Measurements from ENCODE around the gene FADD. TPM values are rescaled to one million over a fixed set of nuclear protein-coding genes. Genes with fewer than 3 reads are reported as not detected.
"Not testable (repeated sequence)": the region's sequence is repeated elsewhere in the genome, so short reads cannot be mapped to it uniquely, and the experiment has no call there.

The FADD gene
- total and polyA plus RNA-seq, 7 experiments from 2014 or later = 9.6 to 40.9 (median 27.2) TPM

GRCh38 chr11:70192666-70193410 is 10.3 kb upstream of the FADD start:
- no peaks in the 10 kb centered on the region for H3K4me1 ChIP-seq (ENCODE audit: control insufficient read depth in 2 of 2, insufficient read depth in 2 of 2, low read length in 2 of 2)
- no peak overlapping the region for H3K4me3 Mint-ChIP-seq
- H3K36me3 Mint-ChIP-seq = no peaks in the 10 kb centered on the region
- no peaks in the 10 kb centered on the region for H3K27me3 ChIP-seq (ENCODE audit: control insufficient read depth in 2 of 2, insufficient read depth in 2 of 2, low read length in 2 of 2)
- ChIA-PET CTCF (no interaction called here), POLR2A (interaction anchor here (0.8 kb wide), 1 partner anchor 11 kb away, joined by 4 read pairs; no protein-coding TSS in a partner anchor)
- H3K27ac Mint-ChIP-seq = no peak overlapping the region
- peaks cover 0 to 12% (median 8%) of the 10 kb centered on the region in 5 donors for H3K27me3 Mint-ChIP-seq
- no peaks in the 10 kb centered on the region for H3K9me3 Mint-ChIP-seq
- ATAC-seq (no peak), DNase-seq (no peak)
- H3K36me3 ChIP-seq (ENCODE audit: control insufficient read depth in 2 of 3, insufficient read depth in 3 of 3, low read length in 3 of 3) = no peaks in the 10 kb centered on the region
- no peaks in the 10 kb centered on the region for H3K9me3 ChIP-seq (ENCODE audit: control insufficient read depth in 2 of 3, low read length in 3 of 3)
- intact Hi-C loops (cut with micrococcal nuclease) = no loop called here
- peaks cover 0 to 6% (median 0%) of the 10 kb centered on the region in 7 donors for H3K4me1 Mint-ChIP-seq
- H3K4me3 ChIP-seq (ENCODE audit: low read length) = no peak overlapping the region
- no peak overlapping the region for H3K27ac ChIP-seq (ENCODE audit: low read depth, low read length)

- CTCF ChIA-PET = no interaction called here
- peaks cover 0 to 1% (median 0%) of the 10 kb centered on the region in 11 donors for H3K9me3 Mint-ChIP-seq
- H3K4me1 Mint-ChIP-seq = peaks cover 0 to 6% (median 0%) of the 10 kb centered on the region in 7 donors
Measured at GRCh38 chr11:70193411-70194292, 9.4 kb upstream of the FADD start.

GRCh38 chr11:70194792-70195791 is 8.0 kb upstream of the FADD start:
- no peak overlapping the region for H3K27ac Mint-ChIP-seq
- H3K4me3 Mint-ChIP-seq = no peak overlapping the region
- H3K9me3 Mint-ChIP-seq = peaks cover 0 to 1% (median 0%) of the 10 kb centered on the region in 11 donors
- DNase-seq (no peak), ATAC-seq (no peak)
- H3K4me1 Mint-ChIP-seq = peaks cover 0 to 6% (median 0%) of the 10 kb centered on the region in 7 donors
- H3K27me3 Mint-ChIP-seq = peaks cover 0 to 12% (median 8%) of the 10 kb centered on the region in 5 donors
- Histone ChIP-seq H3K9me3 (ENCODE audit: control insufficient read depth in 2 of 3, low read length in 3 of 3) (no peaks in the 10 kb centered on the region), H3K36me3 (ENCODE audit: control insufficient read depth in 2 of 3, insufficient read depth in 3 of 3, low read length in 3 of 3) (no peaks in the 10 kb centered on the region), H3K27ac (ENCODE audit: low read depth, low read length) (no peak overlapping the region), H3K4me3 (ENCODE audit: low read length) (no peak overlapping the region), H3K27me3 (ENCODE audit: control insufficient read depth in 2 of 2, insufficient read depth in 2 of 2, low read length in 2 of 2) (no peaks in the 10 kb centered on the region), H3K4me1 (ENCODE audit: control insufficient read depth in 2 of 2, insufficient read depth in 2 of 2, low read length in 2 of 2) (no peaks in the 10 kb centered on the region)
- POLR2A ChIA-PET = no interaction called here
- H3K36me3 Mint-ChIP-seq = no peaks in the 10 kb centered on the region
- CTCF ChIA-PET = interaction anchor here (1.2 to 2.0 kb wide), 3 partner anchors 15 to 276 kb away, joined by 3 to 8 read pairs (median 3); no protein-coding TSS in a partner anchor
- intact Hi-C loops (cut with micrococcal nuclease) = loop anchor here in 1 of 2 donors (5.0 kb wide), 1 partner anchor 508 kb away; no protein-coding TSS in a partner anchor

More at GRCh38 chr11:70193411-70194292, 9.4 kb upstream of the FADD start:
- Histone ChIP-seq H3K27ac (ENCODE audit: low read depth, low read length) (no peak overlapping the region), H3K4me3 (ENCODE audit: low read length) (no peak overlapping the region), H3K9me3 (ENCODE audit: control insufficient read depth in 2 of 3, low read length in 3 of 3) (no peaks in the 10 kb centered on the region), H3K4me1 (ENCODE audit: control insufficient read depth in 2 of 2, insufficient read depth in 2 of 2, low read length in 2 of 2) (no peaks in the 10 kb centered on the region), H3K36me3 (ENCODE audit: control insufficient read depth in 2 of 3, insufficient read depth in 3 of 3, low read length in 3 of 3) (no peaks in the 10 kb centered on the region), H3K27me3 (ENCODE audit: control insufficient read depth in 2 of 2, insufficient read depth in 2 of 2, low read length in 2 of 2) (no peaks in the 10 kb centered on the region)
- POLR2A ChIA-PET = interaction anchor here (0.8 kb wide), 1 partner anchor 10 kb away, joined by 4 read pairs; no protein-coding TSS in a partner anchor
- no peak for ATAC-seq
- Mint-ChIP-seq H3K27ac (no peak overlapping the region), H3K4me3 (no peak overlapping the region), H3K36me3 (no peaks in the 10 kb centered on the region), H3K27me3 (peaks cover 0 to 12% (median 8%) of the 10 kb centered on the region in 5 donors)
- intact Hi-C loops (cut with micrococcal nuclease) = no loop called here
- no peak for DNase-seq

DNA sequence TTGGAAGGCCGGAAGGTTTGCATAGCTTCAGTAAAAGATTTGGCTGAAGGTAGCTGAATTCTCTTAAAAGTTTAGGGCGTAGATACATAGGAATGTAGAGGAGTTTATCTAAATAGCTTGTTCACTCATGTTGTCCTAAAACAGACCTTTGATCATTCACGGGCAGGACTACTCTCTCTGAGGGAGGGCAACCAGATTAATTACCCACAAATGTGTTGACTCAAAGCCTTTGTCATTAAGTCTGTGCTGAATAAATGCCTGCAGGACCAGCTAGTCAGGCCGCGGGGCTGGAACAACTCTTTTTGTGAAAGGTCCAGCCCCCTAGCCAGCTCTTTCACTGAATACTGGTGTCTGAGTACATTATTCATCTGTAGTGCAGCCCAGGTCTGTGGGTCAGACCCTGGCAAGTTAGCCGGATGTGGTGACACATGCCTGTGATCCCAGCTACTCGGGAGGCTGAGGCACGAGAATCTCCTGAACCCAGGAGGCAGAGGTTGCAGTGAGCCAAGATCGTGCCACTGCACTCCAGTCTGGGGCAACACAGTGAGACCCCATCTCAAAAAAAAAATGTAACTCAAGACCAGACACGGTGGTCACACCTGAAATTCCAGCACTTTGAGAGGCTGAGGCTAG is 2.8 kb upstream of the FADD start:
- intact Hi-C loops (cut with micrococcal nuclease) = loop anchor here (5.0 to 10.0 kb wide), 4 partner anchors 523 to 1928 kb away; partner anchors contain the start of genes ANAPC15 (in 1 of the 2), C11orf24 (in 1 of the 2) and LTO1 (in 1 of the 2)
- no peak overlapping the region for H3K4me3 ChIP-seq (ENCODE audit: low read length)
- Mint-ChIP-seq H3K27me3 (peaks cover 0 to 6% (median 4%) of the 10 kb centered on the region in 5 donors), H3K9me3 (peaks cover 0 to 1% (median 0%) of the 10 kb centered on the region in 11 donors), H3K4me3 (no peak overlapping the region), H3K27ac (no peak overlapping the region), H3K4me1 (peaks cover 12 to 27% (median 22%) of the 10 kb centered on the region in 7 donors), H3K36me3 (peaks cover 0 to 8% (median 0%) of the 10 kb centered on the region in 5 donors)
- ChIA-PET CTCF (interaction anchor here (0.7 to 0.8 kb wide), 3 partner anchors 21 to 76 kb away, joined by 3 to 4 read pairs (median 3); no protein-coding TSS in a partner anchor), POLR2A (no interaction called here)
- peaks cover 0 to 10% (median 0%) of the 10 kb centered on the region in 3 experiments for H3K36me3 ChIP-seq (ENCODE audit: control insufficient read depth in 2 of 3, insufficient read depth in 3 of 3, low read length in 3 of 3)
- DNase-seq = no peak
- no peaks in the 10 kb centered on the region for H3K9me3 ChIP-seq (ENCODE audit: control insufficient read depth in 2 of 3, low read length in 3 of 3)
- H3K27ac ChIP-seq (ENCODE audit: low read depth, low read length) = no peak overlapping the region
- ATAC-seq = no peak
- H3K4me1 ChIP-seq (ENCODE audit: control insufficient read depth in 2 of 2, insufficient read depth in 2 of 2, low read length in 2 of 2) = peaks cover 15 to 22% of the 10 kb centered on the region in 2 donors
- no peaks in the 10 kb centered on the region for H3K27me3 ChIP-seq (ENCODE audit: control insufficient read depth in 2 of 2, insufficient read depth in 2 of 2, low read length in 2 of 2)

- POLR2A ChIA-PET; H3K9me3 ChIP-seq (ENCODE audit: control insufficient read depth in 2 of 3, low read length in 3 of 3); H3K9me3 Mint-ChIP-seq; ATAC-seq; H3K27ac ChIP-seq (ENCODE audit: low read depth, low read length); H3K27me3 Mint-ChIP-seq; DNase-seq; H3K4me3 ChIP-seq (ENCODE audit: low read length); H3K27me3 ChIP-seq (ENCODE audit: control insufficient read depth in 2 of 2, insufficient read depth in 2 of 2, low read length in 2 of 2): not testable (repeated sequence)
- H3K27ac Mint-ChIP-seq = peak overlapping the region in 2 of 9 donors; percentile 28 to 59
- CTCF ChIA-PET = interaction anchor here (0.7 kb wide), 2 partner anchors 40 to 75 kb away, joined by 3 to 4 read pairs; no protein-coding TSS in a partner anchor
- intact Hi-C loops (cut with micrococcal nuclease) = loop anchor here (5.0 to 10.0 kb wide), 4 partner anchors 524 to 1929 kb away; partner anchors contain the start of genes ANAPC15 (in 1 of the 2), C11orf24 (in 1 of the 2) and LTO1 (in 1 of the 2)
- peaks cover 21 to 29% of the 10 kb centered on the region in 2 donors for H3K4me1 ChIP-seq (ENCODE audit: control insufficient read depth in 2 of 2, insufficient read depth in 2 of 2, low read length in 2 of 2)
- H3K4me3 Mint-ChIP-seq = peak overlapping the region in 3 of 10 donors; percentile 25 to 53 (median 37)
- H3K4me1 Mint-ChIP-seq = peaks cover 20 to 34% (median 29%) of the 10 kb centered on the region in 7 donors
- H3K36me3 Mint-ChIP-seq = peaks cover 2 to 15% (median 6%) of the 10 kb centered on the region in 5 donors
- H3K36me3 ChIP-seq (ENCODE audit: control insufficient read depth in 2 of 3, insufficient read depth in 3 of 3, low read length in 3 of 3) = peaks cover 0 to 12% (median 0%) of the 10 kb centered on the region in 3 experiments
Measured at GRCh38 chr11:70201047-70201446, 2.0 kb upstream of the FADD start.

All from naive thymus-derived CD4-positive, alpha-beta T cell (primary cell).